Measurements from ENCODE around the gene PEA15. TPM values are rescaled to one million over a fixed set of nuclear protein-coding genes. Genes with fewer than 3 reads are reported as not detected.

The PEA15 gene
- total and polyA plus RNA-seq, 9 of the 15 experiments (the other 6 are each of a cell fraction or from before 2014, with no cell fraction given): 8.2 to 175 (median 35.4) TPM

DNA sequence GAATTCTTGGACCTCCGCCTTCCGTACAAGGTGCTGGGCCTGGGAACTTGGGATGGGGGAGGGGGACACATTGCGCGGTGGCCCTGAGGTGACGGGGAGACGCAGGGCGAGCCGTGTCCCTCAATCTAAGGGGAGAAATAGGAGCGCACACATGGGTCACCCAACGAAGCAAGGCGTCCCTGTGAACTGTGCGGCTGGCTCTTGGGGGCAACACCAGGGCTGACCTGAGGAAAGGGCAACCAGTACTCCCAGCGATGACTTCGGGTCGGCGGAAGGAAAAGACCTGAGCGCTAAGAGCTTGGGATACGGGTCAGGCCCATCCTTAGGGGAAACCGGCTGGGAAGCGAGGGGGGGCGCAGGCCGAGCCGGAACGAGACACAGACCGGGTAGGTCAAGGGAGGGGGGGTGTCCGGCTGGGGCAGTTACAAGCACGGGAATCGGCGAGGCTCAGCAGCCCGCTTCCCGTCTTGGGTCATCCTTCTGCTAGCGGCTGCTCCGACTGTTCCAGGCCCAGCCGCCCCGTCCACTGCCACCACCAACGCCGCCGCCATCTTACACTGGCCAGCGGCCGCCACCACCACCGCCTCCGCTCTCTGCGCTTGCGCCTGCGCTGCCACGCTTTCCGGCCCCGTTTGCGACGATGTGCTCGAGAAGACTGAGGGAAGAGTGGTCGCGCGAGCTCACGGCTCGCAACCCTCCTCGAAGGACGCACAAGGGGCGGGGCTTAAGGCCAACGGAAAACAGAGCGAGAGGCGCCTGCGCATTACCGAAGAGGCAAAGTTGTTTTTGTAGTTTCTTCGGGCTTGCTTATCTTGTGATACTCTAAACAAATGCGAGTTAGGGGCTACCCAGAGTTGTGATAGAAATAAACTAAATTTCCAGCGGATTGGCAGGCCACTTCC lies 57.0 kb downstream of the PEA15 start, which contains the start of gene DCAF8 (continued):
- no peak for TF ChIP-seq ZNF518B (CRISPR knock-in tag; IDR thresholded peaks at IDR 0.05)
- no peak for TF ChIP-seq HDAC6 (IDR thresholded peaks at IDR 0.05; ENCODE audit: low read depth, low read length)
- no peak for TF ChIP-seq ZNF280A (IDR thresholded peaks at IDR 0.05; ENCODE audit: low read depth, partially characterized antibody)
- TF ChIP-seq, protein P1, sequence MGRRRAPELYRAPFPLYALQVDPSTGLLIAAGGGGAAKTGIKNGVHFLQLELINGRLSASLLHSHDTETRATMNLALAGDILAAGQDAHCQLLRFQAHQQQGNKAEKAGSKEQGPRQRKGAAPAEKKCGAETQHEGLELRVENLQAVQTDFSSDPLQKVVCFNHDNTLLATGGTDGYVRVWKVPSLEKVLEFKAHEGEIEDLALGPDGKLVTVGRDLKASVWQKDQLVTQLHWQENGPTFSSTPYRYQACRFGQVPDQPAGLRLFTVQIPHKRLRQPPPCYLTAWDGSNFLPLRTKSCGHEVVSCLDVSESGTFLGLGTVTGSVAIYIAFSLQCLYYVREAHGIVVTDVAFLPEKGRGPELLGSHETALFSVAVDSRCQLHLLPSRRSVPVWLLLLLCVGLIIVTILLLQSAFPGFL (CRISPR knock-in tag; IDR thresholded peaks at IDR 0.05): no peak
- no peak for TF ChIP-seq SRSF9 (IDR thresholded peaks at IDR 0.05; ENCODE audit: borderline replicate concordance, low read depth, low read length)
- no peak for TF ChIP-seq COPS2 (conservative IDR thresholded peaks at IDR 0.05)
- no peak for TF ChIP-seq MCM3 (IDR thresholded peaks at IDR 0.05)
- TF ChIP-seq CHD7 (IDR thresholded peaks at IDR 0.05; ENCODE audit: low read depth, low read length): no peak
